Trophoblast cell (in vitro differentiated cells and primary cell): ENCODE results near the gene PIP4K2C.

ENCODE experiments used
- DNase-seq, 2 donors: peaks; one replicate each; pipeline ENCODE4 v3.0.0-alpha.2; 2016
- H2AFZ ChIP-seq: 2 replicates; pipeline ENCODE4 v1.6.1; 2013; ENCODE audit warnings: low read length, moderate library complexity, mild to moderate bottlenecking; ENCODE audit not compliant: insufficient read depth, poor library complexity
- H2AK5ac ChIP-seq: 2 replicates; pipeline ENCODE4 v1.6.1; 2013; ENCODE audit warnings: mild to moderate bottlenecking, low read length
- H2BK120ac ChIP-seq: 2 replicates; pipeline ENCODE4 v1.6.1; 2013; ENCODE audit warnings: low read length, mild to moderate bottlenecking, moderate library complexity; ENCODE audit not compliant: insufficient read depth, poor library complexity
- H2BK12ac ChIP-seq: 2 replicates; pipeline ENCODE4 v1.6.1; 2013; ENCODE audit warnings: mild to moderate bottlenecking, low read length, moderate library complexity
- H2BK5ac ChIP-seq: 2 replicates; pipeline ENCODE4 v1.6.1; 2013; ENCODE audit warnings: low read length, low read depth, moderate library complexity, mild to moderate bottlenecking; ENCODE audit not compliant: poor library complexity
- H3K14ac ChIP-seq: 2 replicates; pipeline ENCODE4 v1.6.1; 2013; ENCODE audit warnings: mild to moderate bottlenecking, low read length
- H3K18ac ChIP-seq: 2 replicates; pipeline ENCODE4 v1.6.1; 2013; ENCODE audit warnings: mild to moderate bottlenecking, low read length
- H3K23ac ChIP-seq: 2 replicates; pipeline ENCODE4 v1.6.1; 2013; ENCODE audit warnings: low read length
- H3K27ac ChIP-seq: 2 replicates; pipeline ENCODE4 v1.5.1; 2013; ENCODE audit warnings: low read depth, mild to moderate bottlenecking, inconsistent platforms, low read length, moderate library complexity
- H3K27me3 ChIP-seq: 2 replicates; pipeline ENCODE4 v1.6.1; 2013; ENCODE audit warnings: inconsistent platforms, mild to moderate bottlenecking, low read length, moderate library complexity; ENCODE audit not compliant: insufficient read depth
- H3K36me3 ChIP-seq, 2 experiments: 1 replicate in 1 of 2; 2 replicates in 1 of 2; pipeline ENCODE4 v1.6.1; 2013; ENCODE audit warnings: low read length in 2 of 2, mild to moderate bottlenecking in 2 of 2, moderate library complexity in 1 of 2; ENCODE audit not compliant: insufficient read depth in 2 of 2, control insufficient read depth in 1 of 2
- H3K4ac ChIP-seq: 2 replicates; pipeline ENCODE4 v1.6.1; 2013; ENCODE audit warnings: low read depth, mild to moderate bottlenecking, low read length, moderate library complexity
- H3K4me1 ChIP-seq, 2 experiments: 1 replicate in 1 of 2; 2 replicates in 1 of 2; pipeline ENCODE4 v1.6.1; 2013; ENCODE audit warnings: low read length in 2 of 2, mild to moderate bottlenecking in 2 of 2, moderate library complexity in 1 of 2; ENCODE audit not compliant: insufficient read depth in 2 of 2, control insufficient read depth in 1 of 2
- H3K4me2 ChIP-seq: 2 replicates; pipeline ENCODE4 v1.6.1; 2013; ENCODE audit warnings: inconsistent platforms, mild to moderate bottlenecking, low read length, moderate library complexity
- H3K4me3 ChIP-seq: 2 replicates; pipeline ENCODE4 v1.5.1; 2013; ENCODE audit warnings: mild to moderate bottlenecking, low read depth, low read length, inconsistent platforms
- H3K79me1 ChIP-seq: one replicate; pipeline ENCODE4 v1.6.1; 2013; ENCODE audit warnings: low read length
- H3K79me2 ChIP-seq: 2 replicates; pipeline ENCODE4 v1.6.1; 2013; ENCODE audit warnings: low read length, mild to moderate bottlenecking; ENCODE audit not compliant: control insufficient read depth, insufficient read depth, poor library complexity
- H3K9ac ChIP-seq: 2 replicates; pipeline ENCODE4 v1.6.1; 2013; ENCODE audit warnings: mild to moderate bottlenecking, low read length
- H3K9me3 ChIP-seq: 2 replicates; pipeline ENCODE4 v1.6.1; 2013; ENCODE audit warnings: low read depth, mild to moderate bottlenecking, control low read depth, inconsistent platforms, low read length; ENCODE audit not compliant: insufficient read depth
- H4K12ac ChIP-seq: 2 replicates; pipeline ENCODE4 v1.6.1; 2013; ENCODE audit warnings: low read depth, mild to moderate bottlenecking, low read length, moderate library complexity
- H4K8ac ChIP-seq: 2 replicates; pipeline ENCODE4 v1.6.1; 2013; ENCODE audit warnings: low read depth, mild to moderate bottlenecking, low read length, moderate library complexity
- H4K91ac ChIP-seq: one replicate; pipeline ENCODE4 v1.6.1; 2013; ENCODE audit warnings: low read depth, mild to moderate bottlenecking, low read length, moderate library complexity
- WGBS: extraction: QIAGEN DNeasy Blood & Tissue Kit; methylation state at CpG from one replicate; pipeline ENCODE4 v1.1.7; 2013; ENCODE audit warnings: missing lambda C conversion rate; ENCODE audit not compliant: insufficient read length, insufficient coverage; ENCODE audit errors: extremely low coverage; 5-methylcytosine and 5-hydroxymethylcytosine counted together

Gene PIP4K2C

DNA sequence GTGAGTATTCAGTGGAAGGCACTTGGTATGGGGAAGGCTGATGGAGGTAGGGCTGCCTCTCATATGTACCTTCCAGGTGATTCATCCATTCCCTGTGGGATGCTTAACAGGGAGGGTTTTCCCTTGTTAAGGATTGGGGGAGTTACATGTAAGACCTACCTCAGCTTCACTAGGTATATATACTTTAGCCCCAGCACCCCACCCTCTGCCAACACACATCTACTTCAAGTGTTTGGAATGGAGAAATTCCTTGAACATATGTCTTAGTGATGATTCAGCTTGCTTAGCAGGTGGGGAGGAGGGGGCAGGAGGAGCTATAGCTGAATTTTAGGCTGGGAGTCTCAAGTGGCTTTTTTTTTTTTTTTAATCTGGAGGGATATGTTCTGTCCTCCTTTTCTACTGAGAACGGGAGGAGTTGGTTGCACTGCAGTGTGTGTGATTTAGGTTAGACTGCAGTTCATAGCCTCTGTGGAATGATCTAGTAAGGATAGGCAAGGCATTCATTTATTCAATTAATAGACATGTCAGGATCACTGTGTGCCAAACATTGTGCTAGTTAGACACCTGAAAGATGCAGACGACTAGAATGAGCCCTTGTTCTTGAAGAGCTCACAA is 1.7 kb downstream of the PIP4K2C start:
- Histone ChIP-seq H3K79me2 (peaks cover 3% of the 10 kb centered on the region), H4K12ac (no peak overlapping the region), H4K8ac (no peak overlapping the region), H3K27me3 (no peaks in the 10 kb centered on the region), H3K4me1 (peaks cover 4 to 11% of the 10 kb centered on the region in 2 experiments), H3K14ac (no peak overlapping the region), H2AK5ac (no peak overlapping the region), H2AFZ (no peak overlapping the region), H3K18ac (no peak overlapping the region), H2BK120ac (no peak overlapping the region), H3K4me3 (no peak overlapping the region), H3K79me1 (peaks cover 5% of the 10 kb centered on the region), H3K36me3 (peaks cover 8 to 17% of the 10 kb centered on the region in 2 experiments), H2BK5ac (no peak overlapping the region), H3K9me3 (no peaks in the 10 kb centered on the region), H4K91ac (no peak overlapping the region), H3K4me2 (no peak overlapping the region), H3K27ac (no peak overlapping the region), H3K4ac (no peak overlapping the region), H2BK12ac (no peak overlapping the region), H3K9ac (no peak overlapping the region), H3K23ac (no peak overlapping the region)
- WGBS = no CpG with 5 or more reads among the region's 2 CpGs
- DNase-seq = no peak

DNA sequence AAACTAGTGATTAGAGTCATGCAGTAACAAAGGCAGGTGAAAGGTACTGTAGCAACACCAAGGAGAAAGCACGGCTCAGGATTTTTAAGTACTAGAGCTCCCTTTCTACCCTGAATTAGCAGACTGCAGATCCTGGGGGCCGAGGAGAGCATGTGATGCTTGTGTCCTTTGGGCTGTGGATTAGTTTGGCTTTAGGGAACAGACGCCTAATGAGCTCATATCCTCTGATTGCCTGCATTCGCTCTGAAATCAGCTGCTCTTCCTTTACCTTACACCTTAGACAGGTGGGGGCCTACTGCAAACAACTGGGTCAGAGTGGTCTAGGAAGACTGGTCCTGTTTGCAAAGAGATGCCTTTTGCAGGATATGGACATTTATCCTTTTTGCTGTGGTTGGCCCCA is 2.2 kb downstream of the PIP4K2C start:
- Histone ChIP-seq H3K18ac (no peak overlapping the region), H3K36me3 (peaks cover 8 to 20% of the 10 kb centered on the region in 2 experiments), H3K4ac (no peak overlapping the region), H4K12ac (no peak overlapping the region), H3K79me1 (peaks cover 5% of the 10 kb centered on the region), H2BK5ac (no peak overlapping the region), H3K9ac (no peak overlapping the region), H3K27me3 (no peaks in the 10 kb centered on the region), H3K4me2 (no peak overlapping the region), H3K4me3 (no peak overlapping the region), H3K9me3 (no peaks in the 10 kb centered on the region), H2AK5ac (no peak overlapping the region), H4K91ac (no peak overlapping the region), H3K4me1 (peaks cover 4 to 11% of the 10 kb centered on the region in 2 experiments), H3K23ac (no peak overlapping the region), H4K8ac (no peak overlapping the region), H2BK12ac (no peak overlapping the region), H3K27ac (no peak overlapping the region), H3K14ac (no peak overlapping the region), H3K79me2 (peaks cover 3% of the 10 kb centered on the region), H2AFZ (no peak overlapping the region), H2BK120ac (no peak overlapping the region)
- no CpG with 5 or more reads among the region's 4 CpGs for WGBS
- no peak for DNase-seq

DNA sequence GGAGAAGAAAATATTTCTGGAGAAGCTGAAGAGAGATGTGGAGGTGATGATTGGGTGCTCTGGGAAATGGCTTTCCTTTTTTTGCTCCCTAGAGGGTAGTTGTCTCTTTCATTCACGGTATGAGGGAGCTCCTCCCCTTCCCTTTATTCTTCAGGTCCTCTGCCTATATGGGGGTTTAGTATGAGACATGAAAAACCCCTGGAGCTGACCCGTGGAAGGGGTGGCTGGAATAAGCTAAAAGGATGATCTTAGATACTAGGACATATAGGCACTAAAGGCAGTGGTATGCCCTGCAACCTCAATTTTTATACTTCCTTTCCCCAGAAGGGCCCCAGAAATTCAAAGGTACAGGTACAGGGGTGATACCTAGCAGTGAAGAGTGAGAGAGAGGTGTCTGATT is 9.4 kb downstream of the PIP4K2C start:
- H3K9me3 ChIP-seq = peaks cover 3% of the 10 kb centered on the region
- WGBS = no CpG with 5 or more reads among the region's 2 CpGs
- no peak overlapping the region for H3K23ac ChIP-seq
- H2BK5ac ChIP-seq = no peak overlapping the region
- H3K27me3 ChIP-seq = no peaks in the 10 kb centered on the region
- H4K91ac ChIP-seq = no peak overlapping the region
- no peak overlapping the region for H3K4me2 ChIP-seq
- H2BK12ac ChIP-seq = no peak overlapping the region
- H3K4me3 ChIP-seq = no peak overlapping the region
- H3K9ac ChIP-seq = no peak overlapping the region
- no peak overlapping the region for H2AK5ac ChIP-seq
- no peak overlapping the region for H3K4ac ChIP-seq
- H3K79me1 ChIP-seq = peaks cover 7% of the 10 kb centered on the region
- H3K14ac ChIP-seq = no peak overlapping the region
- H3K4me1 ChIP-seq = peaks cover 10 to 16% of the 10 kb centered on the region in 2 experiments
- H3K79me2 ChIP-seq = peaks cover 3% of the 10 kb centered on the region
- no peak overlapping the region for H4K8ac ChIP-seq
- H2AFZ ChIP-seq = no peak overlapping the region
- no peak overlapping the region for H4K12ac ChIP-seq
- peaks cover 21 to 52% of the 10 kb centered on the region in 2 experiments for H3K36me3 ChIP-seq
- no peak overlapping the region for H3K18ac ChIP-seq
- DNase-seq = no peak
- H2BK120ac ChIP-seq = no peak overlapping the region
- H3K27ac ChIP-seq = no peak overlapping the region

DNA sequence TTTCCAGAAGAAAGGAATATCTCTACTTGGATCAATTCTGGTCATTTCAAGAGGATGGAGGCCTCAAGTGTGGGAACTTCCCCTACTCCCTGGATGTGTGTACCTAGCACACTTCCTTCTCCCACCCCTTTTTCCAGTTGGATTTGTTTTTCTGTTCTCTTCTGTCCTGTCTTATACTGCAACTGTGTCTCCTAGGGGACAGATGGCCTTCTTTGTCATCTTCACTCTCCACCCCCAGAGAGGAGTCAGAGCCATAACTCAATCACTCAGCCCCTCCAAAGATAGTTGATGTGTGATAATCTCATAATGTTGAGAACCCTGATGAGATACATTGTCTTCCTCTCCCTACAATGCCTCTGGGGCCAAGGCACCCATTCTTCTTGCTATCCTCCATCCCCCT is 11.6 kb downstream of the PIP4K2C start:
- H2AFZ ChIP-seq = no peak overlapping the region
- no peak overlapping the region for H2BK12ac ChIP-seq
- H4K12ac ChIP-seq = no peak overlapping the region
- peaks cover 3% of the 10 kb centered on the region for H3K9me3 ChIP-seq
- H2AK5ac ChIP-seq = no peak overlapping the region
- no peak overlapping the region for H4K8ac ChIP-seq
- DNase-seq = no peak
- no peak overlapping the region for H2BK5ac ChIP-seq
- peaks cover 3% of the 10 kb centered on the region for H3K79me2 ChIP-seq
- no peak overlapping the region for H3K18ac ChIP-seq
- H3K27me3 ChIP-seq = no peaks in the 10 kb centered on the region
- H4K91ac ChIP-seq = no peak overlapping the region
- H3K79me1 ChIP-seq = peaks cover 7% of the 10 kb centered on the region
- no peak overlapping the region for H3K4ac ChIP-seq
- H3K23ac ChIP-seq = no peak overlapping the region
- no peak overlapping the region for H3K4me3 ChIP-seq
- peaks cover 20 to 43% of the 10 kb centered on the region in 2 experiments for H3K36me3 ChIP-seq
- H3K9ac ChIP-seq = no peak overlapping the region
- no peak overlapping the region for H2BK120ac ChIP-seq
- no peak overlapping the region for H3K27ac ChIP-seq
- no peak overlapping the region for H3K14ac ChIP-seq
- H3K4me1 ChIP-seq = peaks cover 11 to 18% of the 10 kb centered on the region in 2 experiments
- H3K4me2 ChIP-seq = no peak overlapping the region
